ENCODE data around the gene RBX1. TPM values are rescaled to one million over a fixed set of nuclear protein-coding genes. Genes with fewer than 3 reads are reported as not detected.
"Not testable (repeated sequence)": the region's sequence is repeated elsewhere in the genome, so short reads cannot be mapped to it uniquely, and the experiment has no call there.

Gene RBX1
- total RNA-seq, 2 experiments from 2014 or later, result 77.3 to 86.9 TPM

- Histone ChIP-seq H3K36me3 (ENCODE audit: insufficient read depth, low read length) (peaks cover 25% of the 10 kb centered on the region), H3K9me3 (ENCODE audit: low read length) (no peaks in the 10 kb centered on the region), H3K4me1 (ENCODE audit: insufficient read depth, low read length, poor library complexity, severe bottlenecking) (no peaks in the 10 kb centered on the region), H3K27ac (ENCODE audit: low read depth, low read length, poor library complexity, severe bottlenecking) (no peak overlapping the region), H2AFZ (ENCODE audit: low read length) (no peak overlapping the region), H3K79me2 (ENCODE audit: insufficient read depth, low read depth, low read length) (no peaks in the 10 kb centered on the region), H3K4me2 (ENCODE audit: low read length) (no peak overlapping the region), H3K9me2 (ENCODE audit: insufficient read depth, low read length) (no peaks in the 10 kb centered on the region), H4K20me1 (ENCODE audit: insufficient read depth, low read length) (no peaks in the 10 kb centered on the region), H3K4me3 (ENCODE audit: low read depth, low read length, poor library complexity, severe bottlenecking) (no peak overlapping the region)
- no TSS peak for BruUV-seq (replicated peaks)
- intact Hi-C loops (cut with micrococcal nuclease; ENCODE audit: unreplicated experiment), result no loop called here
- DNase-seq (ENCODE audit: low spot score), result no peak
- POLR2A ChIA-PET, result interaction anchor here (0.7 to 1.0 kb wide), 2 partner anchors 52 to 329 kb away, joined by 3 to 5 read pairs; partner anchors contain the start of genes ST13 and XPNPEP3
- TF ChIP-seq CTCF (conservative IDR thresholded peaks at IDR 0.05; ENCODE audit: low read length) (no peak), EZH2phosphoT487 (IDR thresholded peaks at IDR 0.05; ENCODE audit: borderline replicate concordance, low read depth, low read length) (no peak)
- CTCF ChIA-PET (ENCODE audit: unreplicated experiment), result no interaction called here
These were observed 42.3 kb upstream of the RBX1 start for GRCh38 chr22:40908895-40909294.

- H3K4me1 ChIP-seq (ENCODE audit: insufficient read depth, low read length, poor library complexity, severe bottlenecking), result no peaks in the 10 kb centered on the region
- H2AFZ ChIP-seq (ENCODE audit: low read length), result no peak overlapping the region
- H3K4me3 ChIP-seq (ENCODE audit: low read depth, low read length, poor library complexity, severe bottlenecking), result no peak overlapping the region
- no peaks in the 10 kb centered on the region for H3K9me2 ChIP-seq (ENCODE audit: insufficient read depth, low read length)
- H3K4me2 ChIP-seq (ENCODE audit: low read length), result no peak overlapping the region
- ChIA-PET CTCF (ENCODE audit: unreplicated experiment) (no interaction called here), POLR2A (no interaction called here)
- intact Hi-C loops (cut with micrococcal nuclease; ENCODE audit: unreplicated experiment), result no loop called here
- H4K20me1 ChIP-seq (ENCODE audit: insufficient read depth, low read length), result no peaks in the 10 kb centered on the region
- H3K36me3 ChIP-seq (ENCODE audit: insufficient read depth, low read length), result peaks cover 31% of the 10 kb centered on the region
- no peak for DNase-seq (ENCODE audit: low spot score)
- BruUV-seq (replicated peaks), result no TSS peak
- no peaks in the 10 kb centered on the region for H3K9me3 ChIP-seq (ENCODE audit: low read length)
- H3K79me2 ChIP-seq (ENCODE audit: insufficient read depth, low read depth, low read length), result no peaks in the 10 kb centered on the region
- H3K27ac ChIP-seq (ENCODE audit: low read depth, low read length, poor library complexity, severe bottlenecking), result no peak overlapping the region
- no peak for TF ChIP-seq CTCF (conservative IDR thresholded peaks at IDR 0.05; ENCODE audit: low read length)
- no peak for TF ChIP-seq EZH2phosphoT487 (IDR thresholded peaks at IDR 0.05; ENCODE audit: borderline replicate concordance, low read depth, low read length)
These were observed 39.4 kb upstream of the RBX1 start for GRCh38 chr22:40911772-40912171.

- H4K20me1 ChIP-seq (ENCODE audit: insufficient read depth, low read length); H3K4me2 ChIP-seq (ENCODE audit: low read length); H3K4me3 ChIP-seq (ENCODE audit: low read depth, low read length, poor library complexity, severe bottlenecking); H3K4me1 ChIP-seq (ENCODE audit: insufficient read depth, low read length, poor library complexity, severe bottlenecking); BruUV-seq (replicated peaks); H3K9me3 ChIP-seq (ENCODE audit: low read length); DNase-seq (ENCODE audit: low spot score); CTCF ChIA-PET (ENCODE audit: unreplicated experiment); intact Hi-C loops (cut with micrococcal nuclease; ENCODE audit: unreplicated experiment); H2AFZ ChIP-seq (ENCODE audit: low read length); H3K9me2 ChIP-seq (ENCODE audit: insufficient read depth, low read length); H3K27ac ChIP-seq (ENCODE audit: low read depth, low read length, poor library complexity, severe bottlenecking); H3K79me2 ChIP-seq (ENCODE audit: insufficient read depth, low read depth, low read length): not testable (repeated sequence)
- H3K36me3 ChIP-seq (ENCODE audit: insufficient read depth, low read length), result peaks cover 38% of the 10 kb centered on the region
- POLR2A ChIA-PET, result interaction anchor here (0.7 kb wide), 1 partner anchor 21 kb away, joined by 3 read pairs; no protein-coding TSS in a partner anchor
These were observed 38.2 kb upstream of the RBX1 start for GRCh38 chr22:40912987-40913386.
